Esophagus squamous epithelium (tissue), 5 donors: ENCODE data around the gene HLA-DQA2. TPM values are rescaled to one million over a fixed set of nuclear protein-coding genes. Genes with fewer than 3 reads are reported as not detected.
A peak's percentile ranks its signal among the peaks of the same experiment; 100 is the strongest.

Source experiments
- DNase-seq: peaks from one replicate; lab custom pipeline; 2025; lab: John Stamatoyannopoulos, UW
- H3K27ac ChIP-seq, 4 donors: fragments of 200-600 bp; sonication (generic); one replicate each; pipeline ENCODE4 v1.5.1; 2016 to 2019; ENCODE audit warnings: mild to moderate bottlenecking in 1 of 4
- H3K27me3 ChIP-seq, 4 donors: fragments of 200-600 bp; sonication (generic); 1 replicate in 3 of 4; 2 replicates in 1 of 4; pipeline versions ENCODE4 v1.5.1 to v1.6.0; 2017 to 2021; ENCODE audit warnings: antibody characterized with exemption in 1 of 4
- H3K36me3 ChIP-seq, 3 donors: fragments of 200-600 bp; sonication (generic); one replicate each; pipeline ENCODE4 v1.5.1; 2016 to 2019
- H3K4me1 ChIP-seq, 3 donors: fragments of 200-600 bp; sonication (generic); one replicate each; pipeline ENCODE4 v1.5.1; 2017 to 2019
- H3K4me3 ChIP-seq, 4 donors: fragments of 200-600 bp; sonication (generic); 1 replicate in 3 of 4; 2 replicates in 1 of 4; pipeline ENCODE4 v1.5.1; 2016 to 2019; ENCODE audit warnings: mild to moderate bottlenecking in 2 of 4, moderate library complexity in 1 of 4
- H3K9me3 ChIP-seq, 3 donors: fragments of 200-600 bp; sonication (generic); one replicate each; pipeline ENCODE4 v1.5.1; 2016 to 2019
- CTCF ChIP-seq, 6 experiments: fragments of 450-650 bp in 4 of 6; fragments of 200-600 bp in 2 of 6; sonication (generic) in 2 of 6; IDR thresholded peaks; one replicate each; pipeline ENCODE4 v1.5.1; 2016 to 2019; ENCODE audit warnings: antibody characterized with exemption in 6 of 6, mild to moderate bottlenecking in 4 of 6, moderate library complexity in 4 of 6
- POLR2A ChIP-seq, 4 donors: fragments of 450-650 bp; IDR thresholded peaks; one replicate each; pipeline ENCODE4 v1.6.1; 2017; ENCODE audit warnings: antibody characterized with exemption in 4 of 4, mild to moderate bottlenecking in 4 of 4, moderate library complexity in 3 of 4
- WGBS, 2 donors: methylation state at CpG; one replicate each; pipeline ENCODE4 v1.1.5; 2018; 5-methylcytosine and 5-hydroxymethylcytosine counted together
- intact Hi-C: fragments of 100-400 bp; cut with DNase I; formaldehyde crosslinking; loops from one replicate; pipeline ENCODE4 v1.15.0; 2022
- total RNA-seq, 4 donors: library from RNA; depleted of rRNA; stranded (reverse); fragments of >200 nt; gene quantifications; one replicate each; pipeline ENCODE4 v1.1.0, GENCODE V29; 2016
- donor health status: DM: yes; HTN: yes; CAD: no.

HLA-DQA2 gene
- total RNA-seq: 1 to 10 TPM in 1 of 4 donors, under 1 TPM in 2, not detected in 1; 0.38 to 2.3 (median 0.91) TPM

GRCh38 chr6:32741031-32741960, at the start of gene HLA-DQA2:
Gene HLA-DQA2, plus strand, starts transcription at chr6:32741391. Its CDS starts 53 bp downstream, at chr6:32741444.
- no peak for DNase-seq
- intact Hi-C loops: no loop called here
- peaks cover 0 to 53% (median 0%) of the 10 kb centered on the region in 4 donors for H3K27me3 ChIP-seq
- no peaks in the 10 kb centered on the region for H3K9me3 ChIP-seq
- H3K27ac ChIP-seq: no peak within 1 kb of the TSS
- H3K4me1 ChIP-seq: no peaks in the 10 kb centered on the region
- 67% methylated on average over 7 of the region's 7 CpGs for WGBS, 2 donors
- H3K36me3 ChIP-seq: no peaks in the 10 kb centered on the region
- no peak within 1 kb of the TSS for H3K4me3 ChIP-seq
- TF ChIP-seq POLR2A (IDR thresholded peaks at IDR 0.05): no peak
- no peak for TF ChIP-seq CTCF (IDR thresholded peaks at IDR 0.05)

- no peak for TF ChIP-seq POLR2A (IDR thresholded peaks at IDR 0.05)
- peak in 3 of 6 experiments; percentile 39 to 61 (median 54) for TF ChIP-seq CTCF (IDR thresholded peaks at IDR 0.05)
- intact Hi-C loops: no loop called here
- no peak for DNase-seq
- Histone ChIP-seq H3K9me3 (no peaks in the 10 kb centered on the region), H3K27ac (no peak overlapping the region), H3K4me3 (no peak overlapping the region), H3K4me1 (no peaks in the 10 kb centered on the region), H3K36me3 (no peaks in the 10 kb centered on the region), H3K27me3 (peaks cover 0 to 37% (median 0%) of the 10 kb centered on the region in 4 donors)
- WGBS, 2 donors: 0 to 9% methylated on average over 1 of the region's 1 CpG
Measured at GRCh38 chr6:32692019-32692418, 49.2 kb upstream of the HLA-DQA2 start.

GRCh38 chr6:32697031-32697430, 44.2 kb upstream of the HLA-DQA2 start:
- no peak overlapping the region for H3K4me3 ChIP-seq
- no peak overlapping the region for H3K27ac ChIP-seq
- H3K27me3 ChIP-seq: peaks cover 0 to 65% (median 0%) of the 10 kb centered on the region in 4 donors
- H3K4me1 ChIP-seq: no peaks in the 10 kb centered on the region
- H3K36me3 ChIP-seq: no peaks in the 10 kb centered on the region
- intact Hi-C loops: no loop called here
- WGBS, 2 donors: 77 to 95% methylated on average over 1 of the region's 1 CpG
- TF ChIP-seq CTCF (IDR thresholded peaks at IDR 0.05): no peak
- no peaks in the 10 kb centered on the region for H3K9me3 ChIP-seq
- no peak for DNase-seq

- H3K4me3 ChIP-seq: no peak overlapping the region
- no peak overlapping the region for H3K27ac ChIP-seq
- 13 to 18% methylated on average over 6 of the region's 6 CpGs for WGBS, 2 donors
- intact Hi-C loops: loop anchor here (5.0 to 10.0 kb wide), 2 partner anchors 84 to 288 kb away; no protein-coding TSS in a partner anchor
- no peaks in the 10 kb centered on the region for H3K9me3 ChIP-seq
- peak; percentile 14 to 73 (median 66) for TF ChIP-seq CTCF (IDR thresholded peaks at IDR 0.05)
- TF ChIP-seq POLR2A (IDR thresholded peaks at IDR 0.05): no peak
- peaks cover 0 to 54% (median 0%) of the 10 kb centered on the region in 4 donors for H3K27me3 ChIP-seq
- no peaks in the 10 kb centered on the region for H3K4me1 ChIP-seq
- no peaks in the 10 kb centered on the region for H3K36me3 ChIP-seq
- no peak for DNase-seq
Measured at GRCh38 chr6:32700391-32701040, 40.7 kb upstream of the HLA-DQA2 start.
